ENCODE results near the gene TRIM28. TPM values are rescaled to one million over a fixed set of nuclear protein-coding genes. Genes with fewer than 3 reads are reported as not detected.

Gene TRIM28
- total RNA-seq, 1 donor from 2014 or later: 233 TPM

DNA sequence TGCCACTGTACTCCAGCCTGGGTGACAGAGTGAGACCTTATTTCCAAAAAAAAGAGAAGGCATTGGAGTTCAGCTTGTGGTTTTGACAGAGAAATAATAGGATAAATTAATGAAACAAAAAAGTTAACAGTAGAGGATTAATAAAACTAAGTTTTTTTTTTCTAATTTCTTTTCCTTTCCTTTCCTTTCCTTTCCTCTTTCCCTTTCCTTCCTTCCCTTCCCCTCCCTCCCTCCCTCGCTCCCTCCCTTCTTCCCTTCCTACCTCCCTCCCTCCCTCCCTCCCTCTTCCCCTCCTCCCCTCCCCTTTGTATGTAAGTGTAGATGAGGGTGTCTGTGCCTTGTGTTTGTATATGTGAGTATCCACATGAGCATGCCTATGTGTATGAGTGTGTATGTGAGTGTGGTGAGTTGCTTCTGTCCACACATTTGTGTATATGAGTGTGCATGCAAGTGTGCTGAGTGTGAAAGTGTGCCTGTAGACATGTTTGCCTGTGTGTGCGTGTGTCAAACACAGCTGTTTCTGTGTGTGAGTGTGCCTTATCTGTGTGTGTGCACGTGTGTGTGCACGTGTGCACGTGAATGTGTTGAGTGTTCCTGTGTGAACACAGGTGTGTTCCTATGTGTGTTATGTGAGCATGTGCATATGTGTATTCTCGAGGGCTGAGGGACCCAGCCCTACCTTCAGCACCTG is 41.7 kb downstream of the TRIM28 start:
- H3K27me3 ChIP-seq (ENCODE audit: low read depth): no peaks in the 10 kb centered on the region
- intact Hi-C loops (cut with DNase I): no loop called here
- ATAC-seq: no peak

DNA sequence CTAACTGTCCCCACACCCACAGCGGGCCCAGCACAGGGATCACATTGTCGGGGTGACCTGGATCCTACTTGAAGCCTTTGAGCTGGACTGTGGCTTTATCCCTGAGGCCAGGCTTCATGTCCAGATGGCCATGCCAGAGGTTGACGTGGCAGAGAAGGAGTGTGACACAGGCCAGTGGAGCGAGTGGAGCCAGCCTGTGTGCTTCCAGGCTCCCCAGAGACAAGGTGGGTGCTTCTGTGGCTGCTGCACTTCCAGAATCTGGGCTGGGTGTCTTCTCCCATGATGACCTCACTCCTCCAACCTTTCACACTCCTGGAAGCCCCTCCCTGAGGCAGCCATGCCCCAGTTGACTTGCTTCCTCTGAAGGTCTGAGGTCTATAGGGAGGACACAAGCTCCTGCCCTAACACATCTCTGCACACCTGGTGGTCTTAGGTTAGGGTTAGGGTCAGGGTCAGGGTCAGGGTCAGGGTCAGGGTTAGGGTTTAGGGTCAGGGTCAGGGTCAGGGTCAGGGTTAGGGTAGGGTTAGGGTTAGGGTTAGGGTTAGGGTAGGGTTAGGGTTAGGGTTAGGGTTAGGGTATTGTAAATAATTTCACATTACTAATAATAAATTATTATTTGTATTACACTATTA is 42.4 kb downstream of the TRIM28 start:
- TF ChIP-seq, protein P1, sequence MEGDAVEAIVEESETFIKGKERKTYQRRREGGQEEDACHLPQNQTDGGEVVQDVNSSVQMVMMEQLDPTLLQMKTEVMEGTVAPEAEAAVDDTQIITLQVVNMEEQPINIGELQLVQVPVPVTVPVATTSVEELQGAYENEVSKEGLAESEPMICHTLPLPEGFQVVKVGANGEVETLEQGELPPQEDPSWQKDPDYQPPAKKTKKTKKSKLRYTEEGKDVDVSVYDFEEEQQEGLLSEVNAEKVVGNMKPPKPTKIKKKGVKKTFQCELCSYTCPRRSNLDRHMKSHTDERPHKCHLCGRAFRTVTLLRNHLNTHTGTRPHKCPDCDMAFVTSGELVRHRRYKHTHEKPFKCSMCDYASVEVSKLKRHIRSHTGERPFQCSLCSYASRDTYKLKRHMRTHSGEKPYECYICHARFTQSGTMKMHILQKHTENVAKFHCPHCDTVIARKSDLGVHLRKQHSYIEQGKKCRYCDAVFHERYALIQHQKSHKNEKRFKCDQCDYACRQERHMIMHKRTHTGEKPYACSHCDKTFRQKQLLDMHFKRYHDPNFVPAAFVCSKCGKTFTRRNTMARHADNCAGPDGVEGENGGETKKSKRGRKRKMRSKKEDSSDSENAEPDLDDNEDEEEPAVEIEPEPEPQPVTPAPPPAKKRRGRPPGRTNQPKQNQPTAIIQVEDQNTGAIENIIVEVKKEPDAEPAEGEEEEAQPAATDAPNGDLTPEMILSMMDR (IDR thresholded peaks at IDR 0.05): no peak
- no peak overlapping the region for H3K4me3 ChIP-seq
- no peaks in the 10 kb centered on the region for H3K27me3 ChIP-seq (ENCODE audit: low read depth)
- H3K4me1 ChIP-seq: peaks cover 4% of the 10 kb centered on the region
- no peak overlapping the region for H3K27ac ChIP-seq
- intact Hi-C loops (cut with DNase I): no loop called here
- DNase-seq (no peak), ATAC-seq (no peak)
- H3K36me3 ChIP-seq: peaks cover 33% of the 10 kb centered on the region
- no peaks in the 10 kb centered on the region for H3K9me3 ChIP-seq

More for the DNA sequence above, 41.7 kb downstream of the TRIM28 start:
- no peak overlapping the region for H3K27ac ChIP-seq
- DNase-seq: no peak
- no peak overlapping the region for H3K4me3 ChIP-seq
- TF ChIP-seq, protein P1 (IDR thresholded peaks at IDR 0.05): no peak
- H3K36me3 ChIP-seq: peaks cover 33% of the 10 kb centered on the region
- H3K4me1 ChIP-seq: peaks cover 8% of the 10 kb centered on the region
- H3K9me3 ChIP-seq: no peaks in the 10 kb centered on the region

Small RNA genes within 50 kb of the gene (microRNA-seq; reads per million reads assigned to microRNA genes)
- not detected for gene MIR6807 (ENCODE audit: borderline number of aligned reads)

Other genes with a start within 250 kb of the TRIM28 start
- gene ERVK3-1, start 238.7 kb upstream of the TRIM28 start, total RNA-seq: 31.6 TPM
- gene ZSCAN22, start 217.1 kb upstream of the TRIM28 start, total RNA-seq: 3.6 TPM
- gene A1BG, start 190.6 kb upstream of the TRIM28 start, total RNA-seq: 14.0 TPM
- gene ZNF497, start 181.3 kb upstream of the TRIM28 start, total RNA-seq: 2.5 TPM
- 1.2 TPM for gene ZNF837, start 163.0 kb upstream of the TRIM28 start, total RNA-seq
- 770 TPM for gene RPS5, start 156.8 kb upstream of the TRIM28 start, total RNA-seq
- gene RNF225, start 148.4 kb upstream of the TRIM28 start, total RNA-seq: not detected
- gene ZNF584, start 135.4 kb upstream of the TRIM28 start, total RNA-seq: 10.0 TPM
- gene ZNF132, start 103.9 kb upstream of the TRIM28 start, total RNA-seq: 7.4 TPM
- gene ZNF324B, start 92.4 kb upstream of the TRIM28 start, total RNA-seq: 8.3 TPM
- gene ZNF324, start 77.0 kb upstream of the TRIM28 start, total RNA-seq: 10.0 TPM
- gene ZNF446, start 67.7 kb upstream of the TRIM28 start, total RNA-seq: 9.1 TPM
- gene SLC27A5, start 32.1 kb upstream of the TRIM28 start, total RNA-seq: 6.6 TPM
- 14.1 TPM for gene ZBTB45, start 24.3 kb upstream of the TRIM28 start, total RNA-seq
- gene CHMP2A, start 11.0 kb downstream of the TRIM28 start, total RNA-seq: 104 TPM
- 50.4 TPM for gene UBE2M, start 14.5 kb downstream of the TRIM28 start, total RNA-seq
- 50.7 TPM for gene MZF1, start 29.3 kb downstream of the TRIM28 start, total RNA-seq